ENCODE measurements around the gene TMPRSS7. TPM values are rescaled to one million over a fixed set of nuclear protein-coding genes. Genes with fewer than 3 reads are reported as not detected.

TMPRSS7 gene
- total RNA-seq, 1 donor from 2014 or later, result not detected

- Mint-ChIP-seq H3K9me3 (no peaks in the 10 kb centered on the region), H3K36me3 (ENCODE audit: low read depth) (no peaks in the 10 kb centered on the region), H3K27me3 (peaks cover 21% of the 10 kb centered on the region), H3K27ac (no peak overlapping the region), H3K4me3 (no peak overlapping the region), H3K4me1 (peaks cover 40% of the 10 kb centered on the region)
- intact Hi-C loops (cut with micrococcal nuclease), result no loop called here
- no peak for TF ChIP-seq CTCF (IDR thresholded peaks at IDR 0.05)
- POLR2A ChIA-PET, result no interaction called here
- CTCF ChIA-PET, result no interaction called here
- no peak for DNase-seq
- no peak for ATAC-seq (ENCODE audit: low read depth)
Observed at GRCh38 chr3:112089956-112090886, 55.7 kb downstream of the TMPRSS7 start.

GRCh38 chr3:112090887-112091586 lies 56.5 kb downstream of the TMPRSS7 start:
- POLR2A ChIA-PET, result no interaction called here
- no peaks in the 10 kb centered on the region for H3K9me3 Mint-ChIP-seq

GRCh38 chr3:112092496-112093179 lies 58.1 kb downstream of the TMPRSS7 start:
- Mint-ChIP-seq H3K27me3 (peaks cover 12% of the 10 kb centered on the region), H3K36me3 (ENCODE audit: low read depth) (no peaks in the 10 kb centered on the region), H3K4me1 (peaks cover 33% of the 10 kb centered on the region), H3K4me3 (no peak overlapping the region), H3K27ac (no peak overlapping the region), H3K9me3 (no peaks in the 10 kb centered on the region)
- ATAC-seq (ENCODE audit: low read depth), result peak; percentile 45
- POLR2A ChIA-PET, result no interaction called here
- CTCF ChIA-PET, result interaction anchor here (1.5 kb wide), 1 partner anchor 19 kb away, joined by 5 read pairs; no protein-coding TSS in a partner anchor
- DNase-seq, result no peak
- intact Hi-C loops (cut with micrococcal nuclease), result no loop called here
- no peak for TF ChIP-seq CTCF (IDR thresholded peaks at IDR 0.05)

More at GRCh38 chr3:112090887-112091586, 56.5 kb downstream of the TMPRSS7 start:
- no peak for TF ChIP-seq CTCF (IDR thresholded peaks at IDR 0.05)
- CTCF ChIA-PET, result no interaction called here
- ATAC-seq (ENCODE audit: low read depth), result no peak
- Mint-ChIP-seq H3K27me3 (peaks cover 21% of the 10 kb centered on the region), H3K27ac (no peak overlapping the region), H3K36me3 (ENCODE audit: low read depth) (no peaks in the 10 kb centered on the region), H3K4me3 (no peak overlapping the region), H3K4me1 (peaks cover 37% of the 10 kb centered on the region)
- intact Hi-C loops (cut with micrococcal nuclease), result no loop called here
- DNase-seq, result no peak

GRCh38 chr3:112093180-112093522 lies 58.6 kb downstream of the TMPRSS7 start:
- Mint-ChIP-seq H3K9me3 (no peaks in the 10 kb centered on the region), H3K4me3 (no peak overlapping the region), H3K27ac (no peak overlapping the region), H3K36me3 (ENCODE audit: low read depth) (no peaks in the 10 kb centered on the region), H3K4me1 (peaks cover 34% of the 10 kb centered on the region), H3K27me3 (peaks cover 12% of the 10 kb centered on the region)
- ATAC-seq (ENCODE audit: low read depth) (no peak), DNase-seq (no peak)
- CTCF ChIA-PET, result interaction anchor here (1.5 kb wide), 1 partner anchor 18 kb away, joined by 5 read pairs; no protein-coding TSS in a partner anchor
- intact Hi-C loops (cut with micrococcal nuclease), result no loop called here
- TF ChIP-seq CTCF (IDR thresholded peaks at IDR 0.05), result no peak
- POLR2A ChIA-PET, result no interaction called here
